Transverse colon (tissue), 4 donors: Measurements from ENCODE around the gene PRKCH. TPM values are rescaled to one million over a fixed set of nuclear protein-coding genes. Genes with fewer than 3 reads are reported as not detected.

Experiments used
- DNase-seq: peaks from one replicate; pipeline ENCODE4 v3.0.0-alpha.2; 2019
- H3K27ac ChIP-seq, 4 donors: fragments of 200-600 bp; sonication (generic); 2 replicates each; pipeline ENCODE4 v1.5.1; 2016 to 2018; ENCODE audit warnings: inconsistent platforms in 4 of 4
- H3K27me3 ChIP-seq: fragments of 200-600 bp; sonication (generic); 2 replicates; pipeline ENCODE4 v1.5.1; 2017; ENCODE audit warnings: inconsistent platforms
- H3K36me3 ChIP-seq, 4 donors: fragments of 200-600 bp; sonication (generic); 2 replicates each; pipeline ENCODE4 v1.5.1; 2017 to 2019; ENCODE audit warnings: inconsistent platforms in 4 of 4
- H3K4me1 ChIP-seq, 4 donors: fragments of 200-600 bp; sonication (generic); 2 replicates each; pipeline ENCODE4 v1.5.1; 2017 to 2020; ENCODE audit warnings: inconsistent platforms in 4 of 4
- H3K4me3 ChIP-seq, 4 donors: fragments of 200-600 bp; sonication (generic); 1 replicate in 1 of 4; 2 replicates in 3 of 4; pipeline versions ENCODE4 v1.5.1 to v1.6.1; 2017 to 2019; ENCODE audit warnings: inconsistent platforms in 4 of 4
- H3K9me3 ChIP-seq, 2 donors: fragments of 200-600 bp; sonication (generic); 2 replicates each; pipeline ENCODE4 v1.5.1; 2017 to 2019; ENCODE audit warnings: inconsistent platforms in 2 of 2
- EP300 ChIP-seq: sonication (generic); formaldehyde crosslinking; IDR thresholded peaks from one replicate; pipeline ENCODE4 v1.6.1; 2017; ENCODE audit warnings: antibody characterized with exemption, low read depth
- POLR2A ChIP-seq: fragments of 450-650 bp; IDR thresholded peaks from one replicate; pipeline ENCODE4 v1.6.1; 2016; ENCODE audit warnings: antibody characterized with exemption, mild to moderate bottlenecking, moderate library complexity
- POLR2AphosphoS5 ChIP-seq, 3 donors: sonication (generic); formaldehyde crosslinking; IDR thresholded peaks; one replicate each; pipeline ENCODE4 v1.6.1; 2016; ENCODE audit warnings: antibody characterized with exemption in 3 of 3
- WGBS, 2 donors: methylation state at CpG; one replicate each; pipeline ENCODE4 v1.1.5; 2018; ENCODE audit warnings: low coverage in 1 of 2; 5-methylcytosine and 5-hydroxymethylcytosine counted together
- in situ Hi-C, 4 donors: fragments of 200-750 bp; cut with MboI; loops; one replicate each; pipeline versions ENCODE4 v1.15.0 to v1.15.1; 2017; ENCODE audit warnings: low sequenced_read_pairs in 3 of 4, low pct_ligation_motif_present in 1 of 4, low pct_unique_long_range_greater_than_20kb in 1 of 4
- intact Hi-C: fragments of 100-400 bp; cut with DNase I; formaldehyde crosslinking; loops from one replicate; pipeline ENCODE4 v1.15.1; 2023; ENCODE audit warnings: low total_unique reads
- total RNA-seq, 4 donors: library from RNA; depleted of rRNA; stranded (reverse); fragments of >200 nt; gene quantifications; one replicate each; pipeline ENCODE4 v1.1.0, GENCODE V29; 2016
- TF ChIP-seq, protein P1 (sequence below), 5 experiments: fragments of 200-600 bp in 3 of 5; fragments of 450-650 bp in 2 of 5; sonication (generic) in 3 of 5; IDR thresholded peaks; 1 replicate in 2 of 5; 2 replicates in 3 of 5; pipeline ENCODE4 v1.5.1; 2016 to 2017; ENCODE audit warnings: antibody characterized with exemption in 5 of 5, inconsistent platforms in 3 of 5, mild to moderate bottlenecking in 2 of 5, moderate library complexity in 1 of 5

The PRKCH gene
- total RNA-seq, 4 donors from 2014 or later, result 12.4 to 38.9 (median 27.0) TPM

DNA sequence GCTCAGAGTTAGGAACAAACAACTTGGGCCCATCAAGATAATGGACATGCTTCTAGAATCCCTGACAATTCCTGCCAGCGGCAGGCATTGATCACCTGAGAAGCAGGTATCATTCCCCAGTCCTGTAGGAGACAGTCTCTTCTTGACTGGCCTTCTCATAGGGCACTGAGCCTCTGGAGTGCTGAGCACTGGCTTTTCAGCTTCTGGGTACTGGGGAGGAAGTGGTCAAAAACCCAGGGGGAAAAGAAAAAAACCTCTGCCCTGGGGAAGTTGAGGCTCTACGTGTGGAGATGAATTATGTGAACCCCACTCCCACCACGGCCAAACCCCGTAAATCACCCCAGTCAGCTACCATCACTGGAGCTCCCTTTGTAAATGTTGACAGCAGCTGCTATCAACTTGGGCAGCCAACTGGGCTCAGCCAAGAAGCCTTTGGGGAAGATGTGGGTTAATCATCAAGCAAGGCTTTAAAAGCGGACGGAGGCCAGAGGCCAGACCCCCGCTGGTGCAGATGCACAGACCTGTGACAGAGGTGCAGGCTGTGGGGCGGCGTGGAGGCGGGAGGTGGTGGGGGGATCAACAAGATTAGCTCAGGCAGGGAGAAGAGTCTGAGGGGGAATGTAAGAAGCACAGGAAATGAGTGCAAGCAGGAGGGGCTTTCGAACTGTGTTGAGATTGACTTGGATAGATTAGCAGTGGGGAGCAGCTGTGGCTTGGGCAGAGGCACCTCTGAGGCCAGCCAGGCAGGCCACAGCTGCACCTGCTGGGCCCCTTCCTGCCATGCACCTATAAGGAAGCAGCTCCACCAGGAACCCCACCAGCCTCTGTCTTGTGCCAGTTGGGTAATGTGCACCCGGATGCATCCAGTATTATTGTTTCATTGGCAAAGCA is 268.6 kb downstream of the PRKCH start:
- peaks cover 0 to 23% (median 12%) of the 10 kb centered on the region in 4 donors for H3K4me1 ChIP-seq
- H3K9me3 ChIP-seq, result no peaks in the 10 kb centered on the region
- H3K4me3 ChIP-seq, result no peak overlapping the region
- no peak for DNase-seq
- no peak for TF ChIP-seq EP300
- TF ChIP-seq POLR2AphosphoS5 (IDR thresholded peaks at IDR 0.05), result no peak
- TF ChIP-seq, protein P1, sequence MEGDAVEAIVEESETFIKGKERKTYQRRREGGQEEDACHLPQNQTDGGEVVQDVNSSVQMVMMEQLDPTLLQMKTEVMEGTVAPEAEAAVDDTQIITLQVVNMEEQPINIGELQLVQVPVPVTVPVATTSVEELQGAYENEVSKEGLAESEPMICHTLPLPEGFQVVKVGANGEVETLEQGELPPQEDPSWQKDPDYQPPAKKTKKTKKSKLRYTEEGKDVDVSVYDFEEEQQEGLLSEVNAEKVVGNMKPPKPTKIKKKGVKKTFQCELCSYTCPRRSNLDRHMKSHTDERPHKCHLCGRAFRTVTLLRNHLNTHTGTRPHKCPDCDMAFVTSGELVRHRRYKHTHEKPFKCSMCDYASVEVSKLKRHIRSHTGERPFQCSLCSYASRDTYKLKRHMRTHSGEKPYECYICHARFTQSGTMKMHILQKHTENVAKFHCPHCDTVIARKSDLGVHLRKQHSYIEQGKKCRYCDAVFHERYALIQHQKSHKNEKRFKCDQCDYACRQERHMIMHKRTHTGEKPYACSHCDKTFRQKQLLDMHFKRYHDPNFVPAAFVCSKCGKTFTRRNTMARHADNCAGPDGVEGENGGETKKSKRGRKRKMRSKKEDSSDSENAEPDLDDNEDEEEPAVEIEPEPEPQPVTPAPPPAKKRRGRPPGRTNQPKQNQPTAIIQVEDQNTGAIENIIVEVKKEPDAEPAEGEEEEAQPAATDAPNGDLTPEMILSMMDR (IDR thresholded peaks at IDR 0.05), result no peak
- no peak for TF ChIP-seq POLR2A
- in situ Hi-C loops, result no loop called here
- H3K36me3 ChIP-seq, result no peaks in the 10 kb centered on the region
- H3K27me3 ChIP-seq, result no peaks in the 10 kb centered on the region
- WGBS, 2 donors, result 81 to 90% methylated on average over 7 to 12 of the region's 12 CpGs
- intact Hi-C loops, result no loop called here
- H3K27ac ChIP-seq, result no peak overlapping the region

DNA sequence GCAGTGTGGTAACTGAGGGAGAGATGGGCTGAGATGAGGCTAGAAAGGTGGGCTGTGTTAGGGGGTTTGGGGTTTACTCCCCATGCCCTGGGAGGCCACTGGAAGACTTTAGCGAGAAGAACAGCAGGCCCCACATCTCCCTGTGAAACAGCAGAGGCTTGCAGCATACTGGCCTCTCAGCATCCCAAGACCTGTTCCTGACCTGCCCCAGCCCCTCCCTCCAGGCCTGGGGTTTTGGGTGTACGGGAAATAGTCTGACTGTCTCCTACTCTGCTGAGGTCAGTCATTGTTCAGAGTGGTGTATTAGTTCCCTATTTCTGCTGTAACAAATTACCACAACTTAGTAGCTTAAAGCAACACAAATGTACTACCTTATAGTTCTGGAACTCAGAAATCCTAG is 270.5 kb downstream of the PRKCH start:
- peaks cover 0 to 7% (median 0%) of the 10 kb centered on the region in 4 donors for H3K4me1 ChIP-seq

DNA sequence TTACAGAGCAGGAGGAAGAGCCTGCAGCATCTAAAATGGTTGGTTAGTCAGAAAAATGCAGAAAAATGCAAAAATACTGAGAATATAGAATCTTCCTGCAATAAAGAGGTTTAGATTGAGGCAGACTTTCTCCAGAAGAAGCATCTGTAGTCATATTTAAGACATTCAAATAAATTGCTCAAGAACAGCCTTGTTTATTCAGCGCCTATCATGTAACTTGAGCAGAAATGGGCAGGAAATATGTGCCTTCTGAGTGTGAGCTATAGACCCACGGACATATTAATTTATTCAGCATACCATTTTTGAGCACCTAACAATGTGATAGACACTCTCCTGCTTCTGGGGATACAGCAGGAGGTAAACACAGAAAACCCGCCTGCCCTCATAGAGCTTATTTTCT is 272.0 kb downstream of the PRKCH start:
- Histone ChIP-seq H3K4me1 (peaks cover 0 to 3% (median 0%) of the 10 kb centered on the region in 4 donors), H3K4me3 (no peak overlapping the region), H3K27ac (no peak overlapping the region), H3K9me3 (no peaks in the 10 kb centered on the region), H3K27me3 (no peaks in the 10 kb centered on the region), H3K36me3 (no peaks in the 10 kb centered on the region)
- in situ Hi-C loops, result no loop called here
- no peak for DNase-seq
- WGBS, 2 donors, result 90 to 95% methylated on average over 2 to 3 of the region's 3 CpGs
- intact Hi-C loops, result no loop called here
- TF ChIP-seq POLR2A (no peak), EP300 (no peak), POLR2AphosphoS5 (IDR thresholded peaks at IDR 0.05) (no peak)
- TF ChIP-seq, protein P1 (IDR thresholded peaks at IDR 0.05), result no peak

More for the DNA sequence above, 270.5 kb downstream of the PRKCH start:
- intact Hi-C loops (no loop called here), in situ Hi-C loops (no loop called here)
- DNase-seq, result no peak
- Histone ChIP-seq H3K27ac (no peak overlapping the region), H3K9me3 (no peaks in the 10 kb centered on the region), H3K4me3 (no peak overlapping the region), H3K27me3 (no peaks in the 10 kb centered on the region), H3K36me3 (no peaks in the 10 kb centered on the region)
- WGBS, 2 donors, result 75% methylated on average over 2 of the region's 2 CpGs; no CpG with 5 or more reads in 1 of the 2 donors
- TF ChIP-seq, protein P1 (IDR thresholded peaks at IDR 0.05), result no peak
- TF ChIP-seq POLR2AphosphoS5 (IDR thresholded peaks at IDR 0.05) (no peak), EP300 (no peak), POLR2A (no peak)

DNA sequence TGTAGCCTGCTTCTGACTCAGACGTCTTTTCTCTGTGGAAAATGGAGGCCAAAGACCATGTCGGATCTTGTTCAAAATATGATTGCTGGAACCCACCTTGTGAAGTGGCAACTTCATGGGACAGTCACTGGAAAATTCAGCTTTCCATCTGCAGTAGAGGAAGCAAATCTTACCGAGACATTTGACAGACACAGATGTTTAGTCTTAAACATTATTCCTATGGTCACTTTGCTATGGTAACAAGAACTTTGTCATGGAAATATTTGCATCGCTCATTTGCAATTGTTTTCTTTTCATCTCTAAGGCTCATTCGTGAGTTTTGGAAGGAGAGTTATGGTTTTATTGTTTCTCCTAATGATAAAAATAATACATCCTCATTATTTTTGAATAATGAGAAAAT is 275.6 kb downstream of the PRKCH start:
- Histone ChIP-seq H3K9me3 (no peaks in the 10 kb centered on the region), H3K4me3 (no peak overlapping the region), H3K4me1 (peaks cover 0 to 14% (median 11%) of the 10 kb centered on the region in 4 donors), H3K27me3 (no peaks in the 10 kb centered on the region), H3K27ac (no peak overlapping the region), H3K36me3 (no peaks in the 10 kb centered on the region)
- intact Hi-C loops (no loop called here), in situ Hi-C loops (no loop called here)
- no peak for TF ChIP-seq POLR2A
- WGBS, 2 donors, result 49 to 56% methylated on average over 5 of the region's 5 CpGs
- DNase-seq, result no peak
